ENCODE measurements around the gene CARMIL1. TPM values are rescaled to one million over a fixed set of nuclear protein-coding genes. Genes with fewer than 3 reads are reported as not detected.

CARMIL1 gene
- total RNA-seq, 1 experiment from 2014 or later, result 23.6 TPM

DNA sequence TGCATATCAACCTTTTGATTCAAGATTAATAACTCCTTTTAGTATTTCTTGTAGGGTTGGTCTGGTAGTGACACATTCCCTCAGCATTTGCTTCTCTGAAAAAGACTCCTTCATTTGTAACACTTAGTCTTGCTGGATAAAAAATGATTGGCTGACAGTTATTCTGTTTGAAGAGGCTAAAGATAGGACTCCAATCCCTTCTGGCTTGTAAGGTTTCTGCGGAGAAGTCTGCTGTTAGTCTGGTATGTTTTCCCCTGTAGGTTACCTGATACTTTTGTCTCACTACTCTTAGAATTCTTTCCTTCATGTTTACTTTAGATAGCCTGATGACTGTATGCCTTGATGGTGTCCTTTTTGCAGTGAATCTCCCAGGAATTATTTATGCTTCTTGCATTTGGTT lies 96.0 kb downstream of the CARMIL1 start:
- Histone ChIP-seq H2AK5ac (ENCODE audit: insufficient read length, low read length) (no peak overlapping the region), H3K56ac (ENCODE audit: insufficient read length, low read depth, low read length) (no peak overlapping the region), H3K27me3 (ENCODE audit: insufficient read depth, low read length) (no peaks in the 10 kb centered on the region), H3K4ac (ENCODE audit: low read depth, low read length) (no peak overlapping the region), H3K14ac (ENCODE audit: insufficient read depth, low read length) (no peak overlapping the region), H3K27ac (ENCODE audit: insufficient read length, low read depth, low read length) (no peak overlapping the region), H4K20me1 (ENCODE audit: control insufficient read depth, insufficient read depth, insufficient read length) (no peaks in the 10 kb centered on the region), H4K5ac (ENCODE audit: insufficient read length, low read depth, low read length) (no peak overlapping the region), H3K23ac (ENCODE audit: insufficient read length, low read depth, low read length) (no peak overlapping the region), H3K23me2 (ENCODE audit: insufficient read length, low read depth, low read length, poor library complexity, severe bottlenecking) (no peaks in the 10 kb centered on the region), H2BK12ac (ENCODE audit: insufficient read length, low read depth, low read length) (no peak overlapping the region), H3K9me3 (ENCODE audit: control insufficient read depth, low read depth, low read length) (no peaks in the 10 kb centered on the region), H3T11ph (ENCODE audit: low read length) (no peak overlapping the region), H3K9ac (ENCODE audit: extremely low read depth, insufficient read length, low read length) (no peak overlapping the region), H3K79me2 (ENCODE audit: insufficient read depth, low read length) (peaks cover 7% of the 10 kb centered on the region; the same call in 1 of the 2 replicates), H3K4me1 (ENCODE audit: insufficient read depth, low read length) (no peaks in the 10 kb centered on the region), H3K79me1 (ENCODE audit: insufficient read depth, low read depth, low read length, poor library complexity, severe bottlenecking) (peaks cover 3% of the 10 kb centered on the region), H4K91ac (ENCODE audit: insufficient read length, low read depth, low read length) (no peak overlapping the region), H2AFZ (ENCODE audit: low read length) (no peak overlapping the region), H3K18ac (ENCODE audit: insufficient read length, low read depth, low read length) (no peak overlapping the region), H2BK5ac (ENCODE audit: insufficient read length, low read length) (no peak overlapping the region), H4K8ac (replicated peaks; ENCODE audit: insufficient read length, low read depth, low read length) (no peak overlapping the region), H2BK20ac (ENCODE audit: low read depth, low read length, poor library complexity, severe bottlenecking) (no peak overlapping the region), H2BK15ac (ENCODE audit: low read depth, low read length) (no peak overlapping the region), H3K4me2 (ENCODE audit: insufficient read depth, insufficient read length, low read length) (no peak overlapping the region), H2BK120ac (ENCODE audit: low read depth, low read length, poor library complexity, severe bottlenecking) (no peak overlapping the region)
- TF ChIP-seq, protein P1, sequence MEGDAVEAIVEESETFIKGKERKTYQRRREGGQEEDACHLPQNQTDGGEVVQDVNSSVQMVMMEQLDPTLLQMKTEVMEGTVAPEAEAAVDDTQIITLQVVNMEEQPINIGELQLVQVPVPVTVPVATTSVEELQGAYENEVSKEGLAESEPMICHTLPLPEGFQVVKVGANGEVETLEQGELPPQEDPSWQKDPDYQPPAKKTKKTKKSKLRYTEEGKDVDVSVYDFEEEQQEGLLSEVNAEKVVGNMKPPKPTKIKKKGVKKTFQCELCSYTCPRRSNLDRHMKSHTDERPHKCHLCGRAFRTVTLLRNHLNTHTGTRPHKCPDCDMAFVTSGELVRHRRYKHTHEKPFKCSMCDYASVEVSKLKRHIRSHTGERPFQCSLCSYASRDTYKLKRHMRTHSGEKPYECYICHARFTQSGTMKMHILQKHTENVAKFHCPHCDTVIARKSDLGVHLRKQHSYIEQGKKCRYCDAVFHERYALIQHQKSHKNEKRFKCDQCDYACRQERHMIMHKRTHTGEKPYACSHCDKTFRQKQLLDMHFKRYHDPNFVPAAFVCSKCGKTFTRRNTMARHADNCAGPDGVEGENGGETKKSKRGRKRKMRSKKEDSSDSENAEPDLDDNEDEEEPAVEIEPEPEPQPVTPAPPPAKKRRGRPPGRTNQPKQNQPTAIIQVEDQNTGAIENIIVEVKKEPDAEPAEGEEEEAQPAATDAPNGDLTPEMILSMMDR (conservative IDR thresholded peaks at IDR 0.05), result no peak
- DNase-seq, result no peak
- peaks cover 7 to 16% of the 10 kb centered on the region in 2 experiments; a peak in 4 of 5 replicates for H3K9me3 Mint-ChIP-seq
- peaks cover 0 to 14% (median 3%) of the 10 kb centered on the region in 3 experiments; a peak in 4 of 7 replicates for H3K36me3 Mint-ChIP-seq (ENCODE audit: insufficient read depth in 1 of 3, low read depth in 3 of 3)
- H3K4me1 Mint-ChIP-seq, result peaks cover 21 to 27% of the 10 kb centered on the region in 2 experiments
- no peaks in the 10 kb centered on the region for H3K27me3 Mint-ChIP-seq (ENCODE audit: low read depth)
- no CpG with 5 or more reads among the region's 1 CpG for WGBS (ENCODE audit: extremely low coverage, insufficient read length, low lambda C conversion rate)
- H3K27ac Mint-ChIP-seq, result no peak overlapping the region
- no peak overlapping the region for H3K4me3 Mint-ChIP-seq

Measured in H9 (cell line).